OCI-LY7 (cell line): ENCODE data around the gene KLHL41.

Experiments used
- CTCF ChIP-seq: fragments of 200-600 bp; sonication (generic); conservative IDR thresholded peaks from 2 replicates; pipeline ENCODE4 v1.5.1; 2014; ENCODE audit warnings: mild to moderate bottlenecking, antibody characterized with exemption, low read length, moderate library complexity, mixed read lengths
- EZH2phosphoT487 ChIP-seq: fragments of 200-600 bp; sonication (generic); IDR thresholded peaks from 2 replicates; pipeline ENCODE4 v1.6.1; 2018; ENCODE audit warnings: low read depth, borderline replicate concordance, mild to moderate bottlenecking, mixed run types, antibody characterized with exemption, low read length, moderate library complexity, mixed read lengths

- TF ChIP-seq CTCF = no peak
- no peak for TF ChIP-seq EZH2phosphoT487
Measured at GRCh38 chr2:169542433-169542832, 32.9 kb downstream of the KLHL41 start.
